ENCODE measurements around the gene FMN1. TPM values are rescaled to one million over a fixed set of nuclear protein-coding genes. Genes with fewer than 3 reads are reported as not detected.

Gene FMN1
- total RNA-seq, 1 experiment from 2014 or later = 25.8 TPM

- no TSS peak for BruUV-seq (replicated peaks)
- Histone ChIP-seq H3K36me3 (ENCODE audit: low read depth) (no peaks in the 10 kb centered on the region), H2AFZ (no peak overlapping the region), H3K79me2 (ENCODE audit: low read depth) (no peaks in the 10 kb centered on the region), H3K4me1 (replicated peaks; ENCODE audit: insufficient read depth) (no peaks in the 10 kb centered on the region), H4K20me1 (ENCODE audit: insufficient read depth) (no peaks in the 10 kb centered on the region), H3K4me2 (no peak overlapping the region), H3K9me2 (ENCODE audit: insufficient read depth) (no peaks in the 10 kb centered on the region), H3F3A (ENCODE audit: insufficient read depth, low read depth) (no peaks in the 10 kb centered on the region), H3K4me3 (no peak overlapping the region), H3K27me3 (ENCODE audit: insufficient read depth, low read depth) (no peaks in the 10 kb centered on the region), H3K27ac (no peak overlapping the region), H3K9me3 (ENCODE audit: insufficient read depth, low read depth) (no peaks in the 10 kb centered on the region)
- ChIA-PET POLR2A (ENCODE audit: unreplicated experiment) (no interaction called here), CTCF (no interaction called here)
- intact Hi-C loops (cut with micrococcal nuclease; ENCODE audit: unreplicated experiment) = no loop called here
- DNase-seq = no peak
- TF ChIP-seq CTCF (conservative IDR thresholded peaks at IDR 0.05) = no peak
- TF ChIP-seq EZH2 (IDR thresholded peaks at IDR 0.05; ENCODE audit: low read depth) = no peak
Measured at GRCh38 chr15:33142708-33143107, 51.8 kb downstream of the FMN1 start.

GRCh38 chr15:33138000-33138399, 56.5 kb downstream of the FMN1 start:
- Histone ChIP-seq H3K4me1 (replicated peaks; ENCODE audit: insufficient read depth) (no peaks in the 10 kb centered on the region), H3K79me2 (ENCODE audit: low read depth) (no peaks in the 10 kb centered on the region), H3F3A (ENCODE audit: insufficient read depth, low read depth) (no peaks in the 10 kb centered on the region), H3K9me2 (ENCODE audit: insufficient read depth) (no peaks in the 10 kb centered on the region), H3K27me3 (ENCODE audit: insufficient read depth, low read depth) (no peaks in the 10 kb centered on the region), H4K20me1 (ENCODE audit: insufficient read depth) (no peaks in the 10 kb centered on the region), H2AFZ (no peak overlapping the region), H3K27ac (no peak overlapping the region), H3K4me2 (no peak overlapping the region), H3K4me3 (no peak overlapping the region), H3K36me3 (ENCODE audit: low read depth) (no peaks in the 10 kb centered on the region), H3K9me3 (ENCODE audit: insufficient read depth, low read depth) (no peaks in the 10 kb centered on the region)
- CTCF ChIA-PET = interaction anchor here (0.6 kb wide), 1 partner anchor 38 kb away, joined by 3 read pairs; no protein-coding TSS in a partner anchor
- no TSS peak for BruUV-seq (replicated peaks)
- DNase-seq = no peak
- TF ChIP-seq CTCF (conservative IDR thresholded peaks at IDR 0.05) (no peak), EZH2 (IDR thresholded peaks at IDR 0.05; ENCODE audit: low read depth) (no peak)
- intact Hi-C loops (cut with micrococcal nuclease; ENCODE audit: unreplicated experiment) = loop anchor here (10.0 kb wide), 2 partner anchors 67 to 143 kb away; no protein-coding TSS in a partner anchor
- POLR2A ChIA-PET (ENCODE audit: unreplicated experiment) = no interaction called here

- Histone ChIP-seq H3K4me1 (replicated peaks; ENCODE audit: insufficient read depth) (peaks cover 4% of the 10 kb centered on the region), H4K20me1 (ENCODE audit: insufficient read depth) (no peaks in the 10 kb centered on the region), H2AFZ (no peak overlapping the region), H3K36me3 (ENCODE audit: low read depth) (no peaks in the 10 kb centered on the region), H3K27me3 (ENCODE audit: insufficient read depth, low read depth) (no peaks in the 10 kb centered on the region), H3K4me2 (no peak overlapping the region), H3K9me3 (ENCODE audit: insufficient read depth, low read depth) (no peaks in the 10 kb centered on the region), H3K79me2 (ENCODE audit: low read depth) (no peaks in the 10 kb centered on the region), H3K27ac (no peak overlapping the region), H3K9me2 (ENCODE audit: insufficient read depth) (no peaks in the 10 kb centered on the region), H3K4me3 (no peak overlapping the region), H3F3A (ENCODE audit: insufficient read depth, low read depth) (no peaks in the 10 kb centered on the region)
- TF ChIP-seq CTCF (conservative IDR thresholded peaks at IDR 0.05) (no peak), EZH2 (IDR thresholded peaks at IDR 0.05; ENCODE audit: low read depth) (no peak)
- ChIA-PET POLR2A (ENCODE audit: unreplicated experiment) (no interaction called here), CTCF (no interaction called here)
- intact Hi-C loops (cut with micrococcal nuclease; ENCODE audit: unreplicated experiment) = loop anchor here (10.0 kb wide), 2 partner anchors 68 to 142 kb away; no protein-coding TSS in a partner anchor
- DNase-seq = no peak
- BruUV-seq (replicated peaks) = no TSS peak
Measured at GRCh38 chr15:33137101-33137500, 57.4 kb downstream of the FMN1 start.
